Activated T-cell treated with anti-CD3 and anti-CD28 coated beads, Interleukin-2, amount 50 U/mL, for 72 hours (primary cell): ENCODE results near the gene PPP1R14D. TPM values are rescaled to one million over a fixed set of nuclear protein-coding genes. Genes with fewer than 3 reads are reported as not detected.

Experiments
- ATAC-seq, 2 donors: fragments of 150-1000 bp; cut with Tn5 transposase; replicated peaks in 1 of 2; 2 replicates each; pipeline ENCODE4 v1.10.0; 2021; ENCODE audit warnings: moderate library complexity in 2 of 2, mild to moderate bottlenecking in 1 of 2
- DNase-seq, 2 donors: peaks; one replicate each; pipeline ENCODE4 v3.0.0; 2021 to 2022; ENCODE audit warnings: mixed read lengths in 1 of 2
- H3K27ac Mint-ChIP-seq: one replicate; pipeline ENCODE4 v1.8.0; 2022; ENCODE audit warnings: mild to moderate bottlenecking, moderate library complexity, mixed read lengths
- H3K27me3 Mint-ChIP-seq: one replicate; pipeline ENCODE4 v1.8.0; 2022; ENCODE audit warnings: low read depth, mixed read lengths
- H3K36me3 Mint-ChIP-seq, 2 donors: one replicate each; pipeline ENCODE4 v1.8.0; 2022; ENCODE audit warnings: mixed read lengths in 2 of 2, mild to moderate bottlenecking in 1 of 2; ENCODE audit not compliant: insufficient read depth in 2 of 2
- H3K4me1 Mint-ChIP-seq: one replicate; pipeline ENCODE4 v1.8.0; 2022; ENCODE audit warnings: low read depth, mixed read lengths
- H3K4me3 Mint-ChIP-seq, 2 donors: one replicate each; pipeline ENCODE4 v1.8.0; 2022; ENCODE audit warnings: mild to moderate bottlenecking in 2 of 2, mixed read lengths in 2 of 2, moderate library complexity in 2 of 2
- H3K9me3 Mint-ChIP-seq, 2 donors: one replicate each; pipeline ENCODE4 v1.8.0; 2022; ENCODE audit warnings: mixed read lengths in 2 of 2
- total RNA-seq, 2 donors: library from RNA; stranded (reverse); gene quantifications; one replicate each; pipeline ENCODE4 v1.2.3, GENCODE V29; 2022

PPP1R14D gene
- total RNA-seq, 2 donors from 2014 or later: not detected

GRCh38 chr15:40796512-40796911 is 32.0 kb downstream of the PPP1R14D start:
- DNase-seq: no peak
- Mint-ChIP-seq H3K4me3 (no peak overlapping the region), H3K27ac (no peak overlapping the region), H3K9me3 (no peaks in the 10 kb centered on the region), H3K4me1 (peaks cover 22% of the 10 kb centered on the region), H3K27me3 (no peaks in the 10 kb centered on the region), H3K36me3 (peaks cover 4 to 6% of the 10 kb centered on the region in 2 donors)
- ATAC-seq: no peak

- H3K27me3 Mint-ChIP-seq: no peaks in the 10 kb centered on the region
- peaks cover 4 to 6% of the 10 kb centered on the region in 2 donors for H3K36me3 Mint-ChIP-seq
- no peak overlapping the region for H3K27ac Mint-ChIP-seq
- peaks cover 22% of the 10 kb centered on the region for H3K4me1 Mint-ChIP-seq
- H3K4me3 Mint-ChIP-seq: no peak overlapping the region
- DNase-seq: no peak
- ATAC-seq: no peak
- H3K9me3 Mint-ChIP-seq: no peaks in the 10 kb centered on the region
These were observed 32.5 kb downstream of the PPP1R14D start for GRCh38 chr15:40796041-40796440.

GRCh38 chr15:40793216-40793989 is 35.1 kb downstream of the PPP1R14D start:
- Mint-ChIP-seq H3K36me3 (peaks cover 6 to 7% of the 10 kb centered on the region in 2 donors), H3K27ac (peak overlapping the region; percentile 15), H3K4me1 (peaks cover 26% of the 10 kb centered on the region), H3K9me3 (no peaks in the 10 kb centered on the region), H3K4me3 (peak overlapping the region in 1 of 2 donors; percentile 26), H3K27me3 (no peaks in the 10 kb centered on the region)
- peak; percentile 85 to 95 for ATAC-seq
- DNase-seq: peak; percentile 42 to 72

- peaks cover 28% of the 10 kb centered on the region for H3K4me1 Mint-ChIP-seq
- H3K36me3 Mint-ChIP-seq: peaks cover 4 to 7% of the 10 kb centered on the region in 2 donors
- H3K9me3 Mint-ChIP-seq: no peaks in the 10 kb centered on the region
- DNase-seq (no peak), ATAC-seq (no peak)
- no peaks in the 10 kb centered on the region for H3K27me3 Mint-ChIP-seq
- no peak overlapping the region for H3K27ac Mint-ChIP-seq
- H3K4me3 Mint-ChIP-seq: no peak overlapping the region
These were observed 36.1 kb downstream of the PPP1R14D start for GRCh38 chr15:40792394-40792793.

- Mint-ChIP-seq H3K27ac (no peak overlapping the region), H3K4me1 (peaks cover 40% of the 10 kb centered on the region), H3K9me3 (no peaks in the 10 kb centered on the region), H3K27me3 (no peaks in the 10 kb centered on the region), H3K4me3 (no peak overlapping the region), H3K36me3 (peaks cover 4 to 7% of the 10 kb centered on the region in 2 donors)
- DNase-seq (no peak), ATAC-seq (no peak)
These were observed 37.8 kb downstream of the PPP1R14D start for GRCh38 chr15:40790718-40791117.

- no peaks in the 10 kb centered on the region for H3K9me3 Mint-ChIP-seq
- no peak overlapping the region for H3K27ac Mint-ChIP-seq
- H3K27me3 Mint-ChIP-seq: no peaks in the 10 kb centered on the region
- DNase-seq (no peak), ATAC-seq (no peak)
- no peak overlapping the region for H3K4me3 Mint-ChIP-seq
- H3K4me1 Mint-ChIP-seq: peaks cover 40% of the 10 kb centered on the region
- H3K36me3 Mint-ChIP-seq: peaks cover 4 to 7% of the 10 kb centered on the region in 2 donors
These were observed 38.5 kb downstream of the PPP1R14D start for GRCh38 chr15:40789999-40790398.

GRCh38 chr15:40789119-40789518 is 39.4 kb downstream of the PPP1R14D start:
- Mint-ChIP-seq H3K4me1 (peaks cover 39% of the 10 kb centered on the region), H3K4me3 (no peak overlapping the region), H3K9me3 (no peaks in the 10 kb centered on the region)

GRCh38 chr15:40787991-40788390 is 40.5 kb downstream of the PPP1R14D start:
- ATAC-seq (peak; percentile 23 to 30), DNase-seq (no peak)
- peaks cover 30% of the 10 kb centered on the region for H3K4me1 Mint-ChIP-seq
- no peaks in the 10 kb centered on the region for H3K27me3 Mint-ChIP-seq
- peak overlapping the region; percentile 81 for H3K27ac Mint-ChIP-seq
- peaks cover 0 to 5% of the 10 kb centered on the region in 2 donors for H3K36me3 Mint-ChIP-seq
- H3K9me3 Mint-ChIP-seq: no peaks in the 10 kb centered on the region
- peak overlapping the region in 1 of 2 donors; percentile 59 for H3K4me3 Mint-ChIP-seq

More at GRCh38 chr15:40789119-40789518, 39.4 kb downstream of the PPP1R14D start:
- H3K36me3 Mint-ChIP-seq: peaks cover 4 to 7% of the 10 kb centered on the region in 2 donors
- H3K27ac Mint-ChIP-seq: no peak overlapping the region
- DNase-seq: no peak
- no peak for ATAC-seq
- H3K27me3 Mint-ChIP-seq: no peaks in the 10 kb centered on the region

GRCh38 chr15:40787344-40787841 is 41.1 kb downstream of the PPP1R14D start:
- DNase-seq: peak; percentile 59 to 66
- no peaks in the 10 kb centered on the region for H3K9me3 Mint-ChIP-seq
- ATAC-seq: peak; percentile 82 to 85
- H3K36me3 Mint-ChIP-seq: peaks cover 0 to 5% of the 10 kb centered on the region in 2 donors
- no peaks in the 10 kb centered on the region for H3K27me3 Mint-ChIP-seq
- H3K4me3 Mint-ChIP-seq: peak overlapping the region; percentile 4 to 59
- H3K27ac Mint-ChIP-seq: peak overlapping the region; percentile 81
- H3K4me1 Mint-ChIP-seq: peaks cover 30% of the 10 kb centered on the region

GRCh38 chr15:40785814-40786213 is 42.7 kb downstream of the PPP1R14D start:
- peaks cover 0 to 3% of the 10 kb centered on the region in 2 donors for H3K36me3 Mint-ChIP-seq
- no peaks in the 10 kb centered on the region for H3K9me3 Mint-ChIP-seq
- H3K27ac Mint-ChIP-seq: no peak overlapping the region
- no peaks in the 10 kb centered on the region for H3K27me3 Mint-ChIP-seq
- DNase-seq (no peak), ATAC-seq (no peak)
- H3K4me3 Mint-ChIP-seq: no peak overlapping the region
- H3K4me1 Mint-ChIP-seq: peaks cover 30% of the 10 kb centered on the region

- H3K9me3 Mint-ChIP-seq: no peaks in the 10 kb centered on the region
- no peaks in the 10 kb centered on the region for H3K27me3 Mint-ChIP-seq
- peaks cover 0 to 3% of the 10 kb centered on the region in 2 donors for H3K36me3 Mint-ChIP-seq
- H3K4me3 Mint-ChIP-seq: no peak overlapping the region
- H3K27ac Mint-ChIP-seq: no peak overlapping the region
- ATAC-seq (no peak), DNase-seq (no peak)
- H3K4me1 Mint-ChIP-seq: peaks cover 30% of the 10 kb centered on the region
These were observed 43.3 kb downstream of the PPP1R14D start for GRCh38 chr15:40785164-40785563.

- peak overlapping the region; percentile 63 for H3K27ac Mint-ChIP-seq
These were observed 45.8 kb downstream of the PPP1R14D start for GRCh38 chr15:40782609-40783227.

GRCh38 chr15:40776537-40777141 is 51.9 kb downstream of the PPP1R14D start:
- no peak overlapping the region for H3K4me3 Mint-ChIP-seq
- ATAC-seq: peak; percentile 91 to 92
- H3K4me1 Mint-ChIP-seq: peaks cover 8% of the 10 kb centered on the region
- peaks cover 2 to 7% of the 10 kb centered on the region in 2 donors for H3K36me3 Mint-ChIP-seq
- no peaks in the 10 kb centered on the region for H3K27me3 Mint-ChIP-seq
- H3K27ac Mint-ChIP-seq: no peak overlapping the region
- H3K9me3 Mint-ChIP-seq: no peaks in the 10 kb centered on the region
- DNase-seq: peak; percentile 44 to 64

More at GRCh38 chr15:40782609-40783227, 45.8 kb downstream of the PPP1R14D start:
- Mint-ChIP-seq H3K4me3 (no peak overlapping the region), H3K36me3 (peaks cover 0 to 4% of the 10 kb centered on the region in 2 donors), H3K9me3 (no peaks in the 10 kb centered on the region), H3K27me3 (no peaks in the 10 kb centered on the region), H3K4me1 (peaks cover 16% of the 10 kb centered on the region)
- ATAC-seq (peak; percentile 94 to 96), DNase-seq (peak; percentile 82 to 84)
